Loucy (cell line): ENCODE data around the gene ITPRID2.

Experiments
- CTCF ChIP-seq: fragments of 200-600 bp; sonication (generic); conservative IDR thresholded peaks from 2 replicates; pipeline ENCODE4 v1.5.1; 2014; ENCODE audit warnings: mild to moderate bottlenecking, antibody characterized with exemption, low read length
- EZH2phosphoT487 ChIP-seq: fragments of 200-600 bp; IDR thresholded peaks from 2 replicates; pipeline ENCODE4 v1.6.1; 2018; ENCODE audit warnings: antibody characterized with exemption, mild to moderate bottlenecking, moderate library complexity, borderline replicate concordance

GRCh38 chr2:181953881-181954537 is 62.5 kb downstream of the ITPRID2 start:
- peak; percentile 66 for TF ChIP-seq CTCF
- TF ChIP-seq EZH2phosphoT487: no peak
